MM.1S (cell line): ENCODE results near the gene KDM2A.

Source experiments
- DNase-seq: peaks from one replicate; pipeline ENCODE4 v3.0.0-alpha.2; 2015
- H2AFZ ChIP-seq: fragments of 300-600 bp; sonication (generic); 2 replicates; pipeline ENCODE4 v1.6.0; 2016; ENCODE audit warnings: antibody characterized with exemption, low read length
- H3F3A ChIP-seq: fragments of 300-600 bp; sonication (generic); 2 replicates; pipeline ENCODE4 v1.6.1; 2016; ENCODE audit warnings: mild to moderate bottlenecking, antibody characterized with exemption, low read length, moderate library complexity, mixed read lengths; ENCODE audit not compliant: insufficient read depth
- H3K27ac ChIP-seq: fragments of 300-600 bp; sonication (generic); 2 replicates; pipeline ENCODE4 v1.5.1; 2016; ENCODE audit warnings: mild to moderate bottlenecking, low read length
- H3K27me3 ChIP-seq: fragments of 300-600 bp; sonication (generic); replicated peaks from 2 replicates; pipeline ENCODE4 v1.6.0; 2016; ENCODE audit warnings: low read length; ENCODE audit not compliant: insufficient read depth
- H3K36me3 ChIP-seq: fragments of 300-600 bp; sonication (generic); replicated peaks from 2 replicates; pipeline ENCODE4 v1.6.1; 2016; ENCODE audit warnings: mild to moderate bottlenecking, low read length, mixed read lengths; ENCODE audit not compliant: insufficient read depth
- H3K4me1 ChIP-seq: fragments of 300-600 bp; sonication (generic); 2 replicates; pipeline ENCODE4 v1.6.1; 2016; ENCODE audit warnings: low read length, mixed read lengths
- H3K4me2 ChIP-seq: fragments of 300-600 bp; sonication (generic); 2 replicates; pipeline ENCODE4 v1.6.0; 2016; ENCODE audit warnings: low read depth, low read length
- H3K4me3 ChIP-seq: fragments of 300-600 bp; sonication (generic); 2 replicates; pipeline ENCODE4 v1.5.1; 2016; ENCODE audit warnings: low read length, mixed read lengths
- H3K79me2 ChIP-seq: fragments of 300-600 bp; sonication (generic); 2 replicates; pipeline ENCODE4 v1.6.1; 2016; ENCODE audit warnings: mixed run types, low read length, mixed read lengths
- H3K9ac ChIP-seq: fragments of 300-600 bp; sonication (generic); 2 replicates; pipeline ENCODE4 v1.6.1; 2016; ENCODE audit warnings: low read length, mixed read lengths
- H3K9me2 ChIP-seq: fragments of 300-600 bp; sonication (generic); replicated peaks from 2 replicates; pipeline ENCODE4 v1.6.1; 2016; ENCODE audit warnings: mild to moderate bottlenecking, low read length, mixed read lengths; ENCODE audit not compliant: insufficient read depth
- H3K9me3 ChIP-seq: fragments of 300-600 bp; sonication (generic); replicated peaks from 2 replicates; pipeline ENCODE4 v1.6.1; 2016; ENCODE audit warnings: mild to moderate bottlenecking, low read length, mixed read lengths; ENCODE audit not compliant: insufficient read depth
- H4K20me1 ChIP-seq: fragments of 300-600 bp; sonication (generic); 2 replicates; pipeline ENCODE4 v1.6.1; 2016; ENCODE audit warnings: mild to moderate bottlenecking, low read length, moderate library complexity, mixed read lengths; ENCODE audit not compliant: insufficient read depth
- EZH2 ChIP-seq: fragments of 300-600 bp; sonication (generic); optimal IDR thresholded peaks from 2 replicates; pipeline ENCODE3; 2017; ENCODE audit warnings: low read depth, mild to moderate bottlenecking, antibody characterized with exemption, low read length, mixed read lengths
- EZH2phosphoT487 ChIP-seq: fragments of 300-600 bp; sonication (generic); IDR thresholded peaks from 2 replicates; pipeline ENCODE4 v1.6.1; 2018; ENCODE audit warnings: antibody characterized with exemption, low read length
- TF ChIP-seq, protein P1 (sequence below): fragments of 300-600 bp; sonication (generic); IDR thresholded peaks from 2 replicates; pipeline ENCODE4 v1.5.1; 2016; ENCODE audit warnings: antibody characterized with exemption, low read length, mixed read lengths

The KDM2A gene

DNA sequence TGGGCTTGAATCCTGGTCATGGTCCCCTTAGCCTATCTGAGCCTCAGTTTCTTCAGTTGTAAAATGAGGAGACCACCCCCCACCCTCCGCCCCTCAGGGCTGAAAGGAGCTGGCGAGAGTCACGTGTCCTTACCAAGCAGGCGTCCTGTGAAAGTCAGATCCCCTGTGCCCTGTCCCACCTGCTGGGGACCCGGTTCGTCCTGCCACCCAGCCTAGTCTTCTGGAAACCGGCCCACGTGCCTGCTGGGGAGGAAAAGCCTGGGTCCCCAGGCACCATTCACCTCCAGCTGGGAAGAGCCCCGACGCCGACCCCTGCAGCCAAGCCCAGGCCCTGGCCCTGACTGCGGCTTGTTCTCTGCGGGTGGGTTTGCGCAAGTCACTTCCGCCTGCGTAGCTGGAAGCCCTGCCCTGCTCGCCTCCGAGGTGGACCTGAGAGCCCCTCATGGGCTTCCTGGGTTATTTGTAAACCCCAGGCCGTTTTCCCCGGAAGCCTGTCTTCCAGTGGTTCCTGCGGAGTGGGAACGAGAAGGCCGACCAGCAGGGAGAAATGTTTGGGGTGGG is 183.6 kb downstream of the KDM2A start:
- H3K4me2 ChIP-seq: no peak overlapping the region
- H3K79me2 ChIP-seq: no peaks in the 10 kb centered on the region
- no peaks in the 10 kb centered on the region for H3K9me2 ChIP-seq
- no peak overlapping the region for H2AFZ ChIP-seq
- no peak overlapping the region for H3K27ac ChIP-seq
- H3K4me3 ChIP-seq: no peak overlapping the region
- no peaks in the 10 kb centered on the region for H3K27me3 ChIP-seq
- H3K9me3 ChIP-seq: no peaks in the 10 kb centered on the region
- H4K20me1 ChIP-seq: no peaks in the 10 kb centered on the region
- DNase-seq: no peak
- no peaks in the 10 kb centered on the region for H3K4me1 ChIP-seq
- H3K9ac ChIP-seq: no peak overlapping the region
- TF ChIP-seq, protein P1, sequence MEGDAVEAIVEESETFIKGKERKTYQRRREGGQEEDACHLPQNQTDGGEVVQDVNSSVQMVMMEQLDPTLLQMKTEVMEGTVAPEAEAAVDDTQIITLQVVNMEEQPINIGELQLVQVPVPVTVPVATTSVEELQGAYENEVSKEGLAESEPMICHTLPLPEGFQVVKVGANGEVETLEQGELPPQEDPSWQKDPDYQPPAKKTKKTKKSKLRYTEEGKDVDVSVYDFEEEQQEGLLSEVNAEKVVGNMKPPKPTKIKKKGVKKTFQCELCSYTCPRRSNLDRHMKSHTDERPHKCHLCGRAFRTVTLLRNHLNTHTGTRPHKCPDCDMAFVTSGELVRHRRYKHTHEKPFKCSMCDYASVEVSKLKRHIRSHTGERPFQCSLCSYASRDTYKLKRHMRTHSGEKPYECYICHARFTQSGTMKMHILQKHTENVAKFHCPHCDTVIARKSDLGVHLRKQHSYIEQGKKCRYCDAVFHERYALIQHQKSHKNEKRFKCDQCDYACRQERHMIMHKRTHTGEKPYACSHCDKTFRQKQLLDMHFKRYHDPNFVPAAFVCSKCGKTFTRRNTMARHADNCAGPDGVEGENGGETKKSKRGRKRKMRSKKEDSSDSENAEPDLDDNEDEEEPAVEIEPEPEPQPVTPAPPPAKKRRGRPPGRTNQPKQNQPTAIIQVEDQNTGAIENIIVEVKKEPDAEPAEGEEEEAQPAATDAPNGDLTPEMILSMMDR: no peak
- TF ChIP-seq EZH2: no peak
- no peak for TF ChIP-seq EZH2phosphoT487
- H3F3A ChIP-seq: no peaks in the 10 kb centered on the region
- H3K36me3 ChIP-seq: no peaks in the 10 kb centered on the region; the same call in 1 of the 2 replicates

DNA sequence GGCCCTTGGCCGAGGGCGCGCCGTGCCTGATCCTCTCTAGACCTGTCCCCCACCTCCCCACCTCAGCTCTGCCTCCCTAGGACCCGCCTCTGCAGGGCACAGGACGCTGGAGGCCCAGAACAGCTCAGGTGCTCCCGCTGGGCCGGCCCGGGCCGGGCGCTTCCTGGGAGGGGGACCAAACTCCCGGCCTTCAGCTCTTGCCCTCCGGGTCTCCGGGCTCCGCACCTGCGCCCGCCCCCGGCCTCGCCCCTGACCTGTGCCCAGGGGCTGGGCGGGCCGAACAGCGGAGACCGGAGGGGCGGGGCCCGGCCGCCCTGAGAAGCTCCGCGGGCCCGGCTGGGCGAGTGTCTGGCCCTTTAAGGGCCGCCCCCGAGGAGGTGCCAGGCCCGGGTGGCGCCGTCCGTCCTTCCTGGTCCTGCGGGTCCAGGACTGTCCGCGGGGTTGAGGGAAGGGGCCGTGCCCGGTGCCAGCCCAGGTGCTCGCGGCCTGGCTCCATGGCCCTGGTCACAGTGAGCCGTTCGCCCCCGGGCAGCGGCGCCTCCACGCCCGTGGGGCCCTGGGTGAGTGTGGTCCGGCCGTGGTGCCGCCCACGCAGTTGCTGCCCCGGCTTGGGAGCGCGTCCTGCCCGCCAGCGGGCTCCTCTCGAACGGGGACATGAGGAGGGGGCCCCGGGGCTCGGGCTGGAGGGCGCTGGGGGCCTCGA is 184.2 kb downstream of the KDM2A start, which contains the start of gene SSH3:
Gene SSH3, plus strand, starts transcription at position 399 of the 703 bp plus-strand sequence. Its CDS starts 96 bp downstream, at position 495.
- Histone ChIP-seq H3K4me2 (no peak within 1 kb of the TSS), H3K4me1 (no peaks in the 10 kb centered on the region), H4K20me1 (no peaks in the 10 kb centered on the region), H3K9me3 (no peaks in the 10 kb centered on the region), H3F3A (no peaks in the 10 kb centered on the region), H3K9me2 (no peaks in the 10 kb centered on the region), H3K4me3 (no peak within 1 kb of the TSS), H2AFZ (no peak within 1 kb of the TSS), H3K36me3 (no peaks in the 10 kb centered on the region; the same call in 1 of the 2 replicates), H3K79me2 (no peaks in the 10 kb centered on the region), H3K27ac (no peak within 1 kb of the TSS), H3K27me3 (no peaks in the 10 kb centered on the region), H3K9ac (no peak within 1 kb of the TSS)
- DNase-seq: no peak
- no peak for TF ChIP-seq EZH2
- TF ChIP-seq, protein P1: no peak
- no peak for TF ChIP-seq EZH2phosphoT487

DNA sequence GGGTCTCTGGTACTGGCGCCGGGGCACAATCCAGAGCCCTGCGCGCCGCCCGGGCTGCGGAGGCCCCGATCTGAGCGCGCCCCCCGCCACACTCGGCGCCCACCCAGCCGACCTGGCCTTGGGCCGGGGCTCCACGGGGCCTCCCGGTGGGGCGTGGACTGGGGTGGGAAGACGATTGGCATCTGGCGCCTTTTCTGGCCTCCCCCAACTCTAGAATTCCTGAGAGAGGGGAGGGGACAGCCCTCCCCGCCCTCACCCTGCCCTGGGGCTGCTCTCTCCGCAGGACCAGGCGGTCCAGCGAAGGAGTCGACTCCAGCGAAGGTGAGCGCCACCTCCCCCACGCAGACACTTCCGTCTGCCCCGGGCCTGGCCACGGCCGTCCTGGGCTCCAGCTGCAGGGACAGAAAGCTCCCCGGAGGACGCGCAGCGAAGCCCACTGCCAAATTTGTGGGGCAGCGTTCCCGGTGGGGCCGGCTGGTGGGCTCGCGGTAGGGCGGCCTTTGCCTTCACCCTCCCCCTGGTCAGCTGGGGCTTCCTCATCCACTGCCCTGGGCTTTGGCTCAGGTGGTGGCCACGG is 184.9 kb downstream of the KDM2A start:
- no peak overlapping the region for H2AFZ ChIP-seq
- H3K9me3 ChIP-seq: no peaks in the 10 kb centered on the region
- H3K36me3 ChIP-seq: no peaks in the 10 kb centered on the region; the same call in 1 of the 2 replicates
- H3K4me1 ChIP-seq: no peaks in the 10 kb centered on the region
- no peaks in the 10 kb centered on the region for H3F3A ChIP-seq
- H4K20me1 ChIP-seq: no peaks in the 10 kb centered on the region
- no peak overlapping the region for H3K9ac ChIP-seq
- no peak overlapping the region for H3K27ac ChIP-seq
- no peak overlapping the region for H3K4me2 ChIP-seq
- no peaks in the 10 kb centered on the region for H3K9me2 ChIP-seq
- no peak overlapping the region for H3K4me3 ChIP-seq
- TF ChIP-seq, protein P1: no peak
- no peak for TF ChIP-seq EZH2phosphoT487
- no peak for TF ChIP-seq EZH2
- H3K79me2 ChIP-seq: no peaks in the 10 kb centered on the region
- no peak for DNase-seq
- no peaks in the 10 kb centered on the region for H3K27me3 ChIP-seq
